Activated naive CD8-positive, alpha-beta T cell treated with anti-CD3 and anti-CD28 coated beads for 36 hours (primary cell): ENCODE data around the gene TSEN2. TPM values are rescaled to one million over a fixed set of nuclear protein-coding genes. Genes with fewer than 3 reads are reported as not detected.
"Not testable (repeated sequence)": the region's sequence is repeated elsewhere in the genome, so short reads cannot be mapped to it uniquely, and the experiment has no call there.

Experiments
- DNase-seq: peaks from one replicate; pipeline ENCODE4 v3.0.0; 2021
- H3K27ac Mint-ChIP-seq: one replicate; pipeline ENCODE4 v1.8.0; 2022; ENCODE audit warnings: mild to moderate bottlenecking, moderate library complexity, mixed read lengths
- H3K27me3 Mint-ChIP-seq: one replicate; pipeline ENCODE4 v1.8.0; 2022; ENCODE audit warnings: mild to moderate bottlenecking, mixed read lengths
- H3K36me3 Mint-ChIP-seq: one replicate; pipeline ENCODE4 v1.8.0; 2021; ENCODE audit warnings: mild to moderate bottlenecking, mixed read lengths
- H3K4me1 Mint-ChIP-seq: one replicate; pipeline ENCODE4 v1.8.0; 2021; ENCODE audit warnings: mixed read lengths
- H3K4me3 Mint-ChIP-seq: one replicate; pipeline ENCODE4 v1.8.0; 2022; ENCODE audit warnings: mild to moderate bottlenecking, moderate library complexity, mixed read lengths
- H3K9me3 Mint-ChIP-seq: one replicate; pipeline ENCODE4 v1.8.0; 2022; ENCODE audit warnings: mixed read lengths
- total RNA-seq, 2 experiments: library from RNA; stranded (reverse); gene quantifications; one replicate each; pipeline ENCODE4 v1.2.3, GENCODE V29; 2021

The TSEN2 gene
- total RNA-seq, 2 experiments from 2014 or later = 24.7 to 29.7 TPM

DNA sequence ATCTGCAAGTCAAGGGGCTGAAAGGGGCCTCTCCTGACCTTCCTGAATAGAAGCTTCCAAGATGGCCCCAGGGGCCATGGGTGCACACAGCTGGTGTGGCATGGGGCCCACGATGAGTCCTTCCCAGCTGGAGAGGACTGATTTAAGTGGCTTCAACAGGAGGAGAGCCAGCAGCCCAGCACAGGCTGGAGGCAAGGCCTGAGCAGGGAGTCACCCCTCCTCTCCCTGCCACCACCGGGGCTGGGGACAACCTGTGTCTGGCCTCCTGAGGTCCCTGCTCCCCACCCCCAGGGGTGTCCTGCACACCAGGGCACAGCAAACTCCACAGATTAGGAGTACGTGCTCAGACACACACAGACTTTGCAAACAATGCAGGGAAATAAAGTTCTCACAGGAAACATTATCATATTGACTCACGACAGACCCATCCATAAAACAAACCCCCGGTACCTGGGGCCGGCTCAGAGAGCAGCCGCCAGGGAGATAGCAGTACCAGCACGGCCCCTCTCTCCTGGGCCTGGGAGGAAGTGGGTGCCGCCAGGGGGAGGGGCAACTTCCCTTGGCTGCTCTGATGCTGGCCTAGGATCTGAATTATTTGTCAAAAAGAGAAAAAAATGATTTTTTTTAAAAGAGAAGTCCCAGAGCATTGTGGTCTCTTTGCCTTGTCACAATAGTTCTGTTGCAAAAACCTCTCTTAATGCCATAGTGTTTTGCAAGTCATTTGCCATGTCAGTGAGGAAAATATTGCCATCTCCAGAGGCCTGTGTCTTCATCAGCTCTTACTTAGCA, 21.9 kb upstream of the TSEN2 start:
- peak overlapping the region; percentile 19 for H3K4me3 Mint-ChIP-seq
- H3K4me1 Mint-ChIP-seq = peaks cover 14% of the 10 kb centered on the region
- H3K36me3 Mint-ChIP-seq = no peaks in the 10 kb centered on the region
- DNase-seq = peak; percentile 13
- H3K9me3 Mint-ChIP-seq = no peaks in the 10 kb centered on the region
- no peaks in the 10 kb centered on the region for H3K27me3 Mint-ChIP-seq
- H3K27ac Mint-ChIP-seq = peak overlapping the region; percentile 61

DNA sequence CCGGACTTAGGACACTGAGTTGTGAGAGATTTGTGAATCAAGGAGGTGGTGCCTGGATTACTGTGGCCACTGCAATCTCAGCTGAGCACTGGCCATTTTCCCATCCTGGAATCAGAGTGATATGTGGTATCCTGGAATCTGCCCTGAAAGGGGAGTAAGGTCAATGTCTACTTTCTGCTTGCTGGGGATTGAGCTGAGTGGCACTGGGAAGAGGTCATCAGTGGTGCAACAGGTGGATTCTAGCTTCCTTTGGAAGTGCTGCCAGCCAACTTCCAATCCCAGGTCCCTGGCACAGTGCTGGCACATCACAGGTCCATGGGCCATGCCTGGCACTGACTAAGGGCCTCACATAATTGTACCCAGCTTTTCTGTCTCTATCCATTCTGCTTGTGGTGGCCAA, 20.6 kb upstream of the TSEN2 start:
- Mint-ChIP-seq H3K9me3 (no peaks in the 10 kb centered on the region), H3K4me1 (peaks cover 14% of the 10 kb centered on the region), H3K27me3 (no peaks in the 10 kb centered on the region), H3K4me3 (no peak overlapping the region), H3K27ac (no peak overlapping the region), H3K36me3 (no peaks in the 10 kb centered on the region)
- DNase-seq = no peak

DNA sequence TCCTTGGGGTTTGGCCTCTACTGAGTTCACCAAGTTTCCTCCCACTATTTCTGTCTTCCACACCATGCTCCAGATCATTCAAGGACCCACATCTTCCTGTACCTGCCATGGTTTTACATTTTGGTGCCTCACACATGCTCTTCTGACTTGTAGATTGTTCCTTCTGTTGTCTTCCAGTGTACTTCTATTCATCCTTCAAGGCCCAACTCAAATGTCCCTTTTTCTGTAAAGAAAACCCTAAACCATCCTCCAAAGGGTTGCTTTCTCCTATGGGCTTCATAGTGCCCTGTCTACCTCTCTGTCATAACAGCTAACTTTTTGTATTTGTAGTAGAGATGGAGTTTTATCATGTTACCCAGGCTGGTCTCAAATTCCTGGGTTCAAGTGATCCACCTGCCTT, 20.1 kb upstream of the TSEN2 start:
- Mint-ChIP-seq H3K27ac (no peak overlapping the region), H3K36me3 (no peaks in the 10 kb centered on the region), H3K4me3 (no peak overlapping the region), H3K27me3 (no peaks in the 10 kb centered on the region), H3K9me3 (no peaks in the 10 kb centered on the region), H3K4me1 (peaks cover 14% of the 10 kb centered on the region)
- no peak for DNase-seq

DNA sequence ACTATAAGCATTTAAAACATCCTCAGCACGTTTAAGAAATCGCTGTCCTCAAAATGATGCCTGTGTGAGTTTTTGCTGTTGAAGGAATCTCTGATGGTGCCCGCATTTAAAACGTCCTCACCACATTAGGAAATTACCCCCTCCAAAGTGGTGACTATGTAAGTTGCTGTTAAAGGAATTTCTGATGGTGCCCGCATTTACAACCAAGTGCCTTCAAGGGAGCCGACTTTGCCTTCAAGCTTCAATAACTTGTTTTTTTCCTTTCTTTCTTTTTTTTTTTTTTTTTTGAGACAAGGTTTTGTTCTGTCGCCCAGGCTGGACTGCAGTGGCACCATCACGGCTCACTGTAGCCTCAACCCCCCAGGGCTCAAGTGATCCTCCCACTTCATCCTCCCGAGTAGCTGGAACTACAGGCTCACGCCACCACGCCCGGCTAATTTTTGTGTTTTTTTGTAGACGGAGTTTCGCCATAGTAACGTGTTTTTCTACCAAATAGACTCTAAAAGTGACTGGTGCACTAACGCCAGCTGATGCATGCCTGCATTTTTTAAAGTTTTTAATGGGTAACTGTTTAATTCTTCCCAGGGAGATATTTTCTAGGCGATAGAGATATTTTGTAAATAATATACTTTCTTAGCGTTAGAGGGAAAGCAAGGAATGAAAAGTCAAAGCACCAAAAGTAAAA, 19.0 kb upstream of the TSEN2 start:
- H3K9me3 Mint-ChIP-seq = no peaks in the 10 kb centered on the region
- peaks cover 15% of the 10 kb centered on the region for H3K4me1 Mint-ChIP-seq
- H3K4me3 Mint-ChIP-seq = no peak overlapping the region
- no peaks in the 10 kb centered on the region for H3K36me3 Mint-ChIP-seq
- H3K27ac Mint-ChIP-seq = no peak overlapping the region
- H3K27me3 Mint-ChIP-seq = no peaks in the 10 kb centered on the region
- no peak for DNase-seq

DNA sequence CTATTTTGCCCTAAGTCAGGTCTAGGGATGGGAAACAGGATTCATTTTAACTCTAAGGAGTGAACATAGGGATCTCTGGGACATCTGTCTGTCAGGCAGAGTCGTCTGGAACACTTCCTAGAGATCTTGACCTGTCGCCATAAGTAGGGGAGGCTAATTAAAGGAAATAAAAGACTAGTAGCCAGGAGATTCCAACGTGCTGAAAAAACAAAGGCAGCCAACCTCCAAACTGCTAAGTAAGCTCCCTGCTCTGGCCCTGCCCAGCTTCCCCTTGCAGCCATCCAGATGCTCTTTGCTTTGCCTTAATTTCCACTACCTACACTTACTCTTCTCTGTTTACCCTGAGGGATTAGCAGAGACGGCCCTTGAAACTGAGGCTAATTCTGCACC, 18.4 kb upstream of the TSEN2 start:
- no peak overlapping the region for H3K4me3 Mint-ChIP-seq
- no peaks in the 10 kb centered on the region for H3K36me3 Mint-ChIP-seq
- peaks cover 19% of the 10 kb centered on the region for H3K4me1 Mint-ChIP-seq
- DNase-seq = no peak
- no peak overlapping the region for H3K27ac Mint-ChIP-seq
- H3K27me3 Mint-ChIP-seq = no peaks in the 10 kb centered on the region
- H3K9me3 Mint-ChIP-seq = no peaks in the 10 kb centered on the region

DNA sequence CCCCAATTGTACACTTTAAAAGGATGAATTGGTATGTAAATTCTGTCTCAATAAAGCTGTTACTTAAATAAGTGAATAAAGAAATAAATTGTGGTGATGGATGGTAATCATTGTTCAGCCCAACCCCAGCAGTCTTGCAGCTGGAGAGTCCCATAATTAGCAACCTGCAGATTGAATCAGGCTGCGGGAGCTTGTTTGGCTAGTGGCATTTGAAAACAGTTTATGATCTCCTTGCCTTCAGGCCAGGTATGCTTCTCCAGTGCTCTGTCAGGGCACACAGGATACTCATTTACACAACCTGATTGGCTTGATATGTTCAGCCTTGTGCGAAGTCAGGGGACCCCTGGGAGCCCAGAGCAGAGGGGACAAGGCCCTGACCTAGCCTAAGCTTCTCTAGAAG, 16.5 kb upstream of the TSEN2 start:
- H3K27ac Mint-ChIP-seq = no peak overlapping the region
- peaks cover 1% of the 10 kb centered on the region for H3K36me3 Mint-ChIP-seq
- H3K4me1 Mint-ChIP-seq = peaks cover 17% of the 10 kb centered on the region
- no peak for DNase-seq
- H3K9me3 Mint-ChIP-seq = no peaks in the 10 kb centered on the region
- H3K4me3 Mint-ChIP-seq = no peak overlapping the region
- peaks cover 3% of the 10 kb centered on the region for H3K27me3 Mint-ChIP-seq

DNA sequence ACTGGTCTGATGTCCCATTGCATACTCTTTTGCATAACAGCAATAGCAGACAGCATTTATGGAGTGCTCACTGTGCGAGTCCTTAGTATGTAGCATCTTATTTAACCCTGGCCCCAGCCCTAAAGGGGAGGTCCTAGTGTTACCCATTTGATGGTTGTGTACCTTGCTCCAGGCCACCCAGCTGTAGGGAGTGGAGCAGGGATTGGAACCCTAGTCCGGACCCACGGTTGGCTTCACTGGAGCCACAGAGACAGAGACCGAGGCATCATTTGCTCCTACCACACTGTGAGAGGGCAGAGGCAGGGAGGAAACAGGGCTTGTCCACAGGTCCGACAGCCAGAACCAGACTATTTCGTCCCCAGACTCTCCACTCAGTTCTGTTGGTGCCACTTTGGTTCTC, 16.0 kb upstream of the TSEN2 start:
- Mint-ChIP-seq H3K27me3 (peaks cover 3% of the 10 kb centered on the region), H3K4me1 (peaks cover 15% of the 10 kb centered on the region), H3K36me3 (peaks cover 1% of the 10 kb centered on the region), H3K9me3 (no peaks in the 10 kb centered on the region), H3K27ac (no peak overlapping the region), H3K4me3 (no peak overlapping the region)
- DNase-seq = no peak

DNA sequence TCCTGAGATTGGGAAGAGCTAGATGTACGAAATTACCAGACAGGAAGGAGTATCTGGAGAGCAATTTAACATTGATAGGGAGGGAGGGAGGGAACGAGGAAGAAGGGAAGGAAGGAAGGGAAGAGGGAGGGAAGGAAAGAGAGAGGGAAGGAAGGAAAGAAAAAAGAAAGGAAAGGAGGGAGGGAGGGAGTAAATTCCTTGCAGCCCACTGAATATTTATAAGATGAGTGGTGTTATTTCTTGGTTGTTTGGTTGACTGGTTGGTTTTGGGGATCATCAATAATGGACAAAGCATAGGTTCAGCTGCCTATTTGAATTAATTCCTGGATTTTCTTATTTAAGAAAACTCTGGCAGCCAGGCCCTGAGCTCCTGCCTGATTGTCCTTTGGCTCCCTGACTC, 15.5 kb upstream of the TSEN2 start:
- Mint-ChIP-seq H3K9me3 (no peaks in the 10 kb centered on the region), H3K27me3 (peaks cover 3% of the 10 kb centered on the region), H3K4me1 (peaks cover 15% of the 10 kb centered on the region), H3K36me3 (peaks cover 1% of the 10 kb centered on the region), H3K27ac (no peak overlapping the region), H3K4me3 (no peak overlapping the region)
- DNase-seq = no peak

DNA sequence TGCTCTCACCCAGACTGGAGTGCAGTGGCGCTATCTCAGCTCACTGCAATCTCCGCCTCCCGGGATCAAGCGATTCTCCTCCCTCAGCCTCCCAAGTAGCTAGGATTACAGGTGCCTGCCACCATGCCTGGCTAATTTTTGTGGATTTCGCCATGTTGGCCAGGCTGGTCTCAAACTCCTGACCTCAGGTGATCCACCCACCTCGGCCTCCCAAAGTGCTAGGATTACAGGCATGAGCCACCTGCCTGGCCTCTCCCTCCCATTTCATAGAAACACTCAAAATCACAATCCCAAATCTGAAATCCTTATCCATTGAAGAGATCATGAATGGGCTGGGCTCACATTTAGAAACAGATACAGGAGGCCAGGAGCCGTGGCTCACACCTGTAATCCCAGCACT, 15.1 kb upstream of the TSEN2 start:
- not testable (repeated sequence) for H3K27ac Mint-ChIP-seq, H3K4me3 Mint-ChIP-seq, H3K9me3 Mint-ChIP-seq, DNase-seq, H3K27me3 Mint-ChIP-seq, H3K36me3 Mint-ChIP-seq
- H3K4me1 Mint-ChIP-seq = peaks cover 15% of the 10 kb centered on the region

DNA sequence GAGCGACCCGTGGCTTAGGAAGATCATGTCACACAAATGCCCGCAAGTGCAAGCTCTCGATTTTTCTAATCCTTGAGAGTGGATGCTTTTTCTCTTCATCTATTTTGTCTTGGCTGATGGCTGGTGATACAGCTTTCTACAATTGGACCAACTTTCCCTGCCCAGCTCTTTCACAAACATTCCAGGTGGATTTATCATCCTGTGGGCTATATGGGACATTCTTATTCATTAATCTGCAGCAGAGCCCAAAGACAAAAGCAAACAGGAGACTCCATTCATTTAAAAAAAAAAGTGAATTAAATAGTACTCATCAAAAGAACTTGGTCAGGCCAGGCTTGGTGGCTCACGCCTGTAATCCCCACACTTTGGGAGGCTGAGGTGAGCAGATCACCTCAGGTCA, 14.2 kb upstream of the TSEN2 start:
- Mint-ChIP-seq H3K27me3 (peaks cover 3% of the 10 kb centered on the region), H3K4me3 (no peak overlapping the region), H3K4me1 (peaks cover 15% of the 10 kb centered on the region), H3K36me3 (peaks cover 1% of the 10 kb centered on the region), H3K9me3 (no peaks in the 10 kb centered on the region), H3K27ac (no peak overlapping the region)
- no peak for DNase-seq

DNA sequence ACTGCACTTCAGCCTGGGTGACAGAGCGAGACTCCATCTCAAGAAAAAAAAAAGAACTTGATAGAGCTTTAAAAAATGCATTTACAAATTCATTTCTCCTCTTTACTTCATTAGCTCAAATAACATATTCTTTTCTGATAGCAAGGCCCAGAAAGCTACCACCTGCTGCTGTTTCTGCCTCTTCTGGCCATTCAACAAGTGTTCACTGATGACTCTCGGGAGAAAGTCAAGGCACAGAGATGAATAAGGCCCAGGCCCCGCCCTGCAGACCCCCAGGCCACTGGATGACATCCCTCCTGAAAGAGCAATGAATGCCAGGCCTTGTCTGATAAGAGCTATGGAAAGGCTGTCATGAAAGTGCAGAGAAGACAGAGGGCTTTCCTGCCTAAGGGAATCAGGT, 13.6 kb upstream of the TSEN2 start:
- peaks cover 1% of the 10 kb centered on the region for H3K36me3 Mint-ChIP-seq

DNA sequence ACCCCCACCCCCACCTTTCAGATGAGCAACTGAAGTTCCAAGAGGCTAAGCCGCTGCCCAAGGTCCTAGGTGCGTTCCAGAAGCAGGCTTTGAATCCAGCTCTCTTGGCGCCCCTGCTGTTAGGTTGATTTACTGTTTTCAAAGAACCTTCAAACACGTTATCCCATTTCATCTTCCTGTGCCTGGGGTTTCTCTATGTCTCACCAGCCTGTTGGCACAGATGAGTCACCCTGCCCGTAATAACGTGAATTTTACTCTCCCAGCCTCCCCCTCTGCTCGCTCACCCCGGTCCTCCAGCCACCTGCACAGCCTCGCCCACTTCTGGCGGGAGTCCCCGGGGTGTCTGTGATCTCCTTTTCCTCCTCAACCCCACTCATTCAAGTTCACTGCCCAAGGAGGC, 13.0 kb upstream of the TSEN2 start:
- Mint-ChIP-seq H3K4me1 (peaks cover 15% of the 10 kb centered on the region), H3K36me3 (peaks cover 1% of the 10 kb centered on the region), H3K27ac (peak overlapping the region; percentile 62), H3K27me3 (peaks cover 3% of the 10 kb centered on the region), H3K4me3 (no peak overlapping the region), H3K9me3 (no peaks in the 10 kb centered on the region)
- DNase-seq = peak; percentile 66

More for the DNA sequence above, 13.6 kb upstream of the TSEN2 start:
- Mint-ChIP-seq H3K27me3 (peaks cover 3% of the 10 kb centered on the region), H3K4me3 (no peak overlapping the region), H3K27ac (no peak overlapping the region), H3K9me3 (no peaks in the 10 kb centered on the region), H3K4me1 (peaks cover 15% of the 10 kb centered on the region)
- DNase-seq = no peak

DNA sequence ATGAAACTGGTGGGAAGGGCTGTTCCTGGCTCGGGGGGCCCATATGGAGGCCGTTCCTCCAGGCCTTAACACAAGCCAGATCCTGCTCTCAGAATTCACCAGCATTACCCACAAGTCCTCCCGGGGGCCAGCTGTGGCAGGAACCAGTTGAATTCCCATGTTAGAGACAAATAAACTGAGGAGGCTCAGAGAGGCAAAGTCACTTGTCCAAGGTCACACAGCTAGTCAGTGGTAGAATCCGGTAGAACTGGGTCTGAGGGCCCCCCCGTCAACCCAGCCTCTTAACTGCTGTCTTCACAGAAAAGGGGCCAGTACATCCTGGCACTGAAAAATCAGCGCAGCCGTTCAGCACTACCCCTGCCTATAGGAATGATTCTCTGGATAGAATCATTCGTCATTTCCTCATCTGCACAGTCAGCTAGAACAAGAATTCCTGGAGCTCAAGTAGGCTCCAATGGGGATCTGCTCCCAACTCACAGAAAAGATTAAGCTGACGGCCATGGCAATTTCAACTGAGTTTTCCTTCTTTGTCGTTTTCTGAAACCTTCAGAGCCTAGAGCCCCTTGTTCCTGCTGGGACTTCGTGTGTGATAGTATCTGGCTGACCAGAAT, 12.2 kb upstream of the TSEN2 start:
- Mint-ChIP-seq H3K4me1 (peaks cover 15% of the 10 kb centered on the region), H3K27me3 (peaks cover 3% of the 10 kb centered on the region), H3K36me3 (peaks cover 1% of the 10 kb centered on the region), H3K4me3 (no peak overlapping the region), H3K9me3 (no peaks in the 10 kb centered on the region), H3K27ac (no peak overlapping the region)
- no peak for DNase-seq

DNA sequence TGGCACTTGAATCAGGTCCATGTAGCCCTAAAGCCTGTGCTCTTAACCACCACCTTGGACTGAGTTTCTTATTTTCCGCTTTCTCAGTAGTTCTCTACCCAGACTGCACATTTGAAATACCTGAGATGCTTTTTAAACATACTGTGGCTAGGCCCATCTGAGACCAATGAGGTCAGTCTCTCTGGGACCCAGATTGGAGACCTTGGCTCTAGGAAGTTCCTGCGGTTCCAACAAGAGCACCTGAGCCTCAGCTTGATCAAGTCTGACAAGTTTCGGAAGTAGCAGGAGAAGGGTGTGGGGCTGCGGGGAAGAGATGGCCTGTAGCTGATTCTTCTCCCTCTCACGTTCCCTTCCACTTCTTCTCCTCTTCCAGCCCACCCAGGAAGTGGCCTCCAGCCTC, 11.5 kb upstream of the TSEN2 start:
- Mint-ChIP-seq H3K4me1 (peaks cover 15% of the 10 kb centered on the region), H3K9me3 (no peaks in the 10 kb centered on the region), H3K27ac (no peak overlapping the region), H3K36me3 (peaks cover 1% of the 10 kb centered on the region), H3K27me3 (peaks cover 3% of the 10 kb centered on the region), H3K4me3 (no peak overlapping the region)
- no peak for DNase-seq

DNA sequence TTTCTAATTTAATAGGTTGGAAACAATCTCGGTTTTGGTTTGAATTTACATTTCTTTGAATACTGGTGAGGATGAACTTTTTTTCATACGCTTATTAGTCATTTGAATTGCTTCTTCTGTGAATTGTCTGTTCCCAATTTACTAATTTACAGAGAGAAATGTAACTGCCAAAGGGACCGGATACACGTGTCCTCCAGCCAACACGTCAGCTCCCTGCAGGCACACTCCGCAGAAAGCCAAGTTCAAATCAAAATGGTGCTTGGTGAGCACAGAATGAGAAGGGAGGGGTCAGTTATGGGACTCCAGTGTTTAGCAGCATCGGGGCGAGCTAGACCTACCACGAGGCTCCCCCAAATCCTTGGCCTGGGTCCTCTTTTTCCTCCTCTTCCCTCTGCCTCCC, 10.8 kb upstream of the TSEN2 start:
- Mint-ChIP-seq H3K27ac (no peak overlapping the region), H3K27me3 (peaks cover 3% of the 10 kb centered on the region), H3K4me3 (no peak overlapping the region), H3K9me3 (no peaks in the 10 kb centered on the region), H3K36me3 (peaks cover 1% of the 10 kb centered on the region), H3K4me1 (peaks cover 15% of the 10 kb centered on the region)
- no peak for DNase-seq
